Thyroid gland (tissue), 4 donors: ENCODE results near the gene LINGO4. TPM values are rescaled to one million over a fixed set of nuclear protein-coding genes. Genes with fewer than 3 reads are reported as not detected.

Experiments
- DNase-seq, 2 donors: peaks; one replicate each; pipeline ENCODE4 v3.0.0-alpha.2; 2019
- H3K27ac ChIP-seq, 3 donors: fragments of 200-600 bp; sonication (generic); 1 replicate in 2 of 3; 2 replicates in 1 of 3; pipeline ENCODE4 v1.5.1; 2016 to 2019; ENCODE audit warnings: mild to moderate bottlenecking in 1 of 3, moderate library complexity in 1 of 3
- H3K27me3 ChIP-seq: fragments of 200-600 bp; sonication (generic); one replicate; pipeline ENCODE4 v1.5.1; 2019
- H3K36me3 ChIP-seq, 2 donors: fragments of 200-600 bp; sonication (generic); one replicate each; pipeline ENCODE4 v1.5.1; 2016 to 2019
- H3K4me1 ChIP-seq, 2 donors: fragments of 200-600 bp; sonication (generic); one replicate each; pipeline ENCODE4 v1.5.1; 2017 to 2019
- H3K4me3 ChIP-seq, 3 donors: fragments of 200-600 bp; sonication (generic); replicated peaks in 1 of 3; 1 replicate in 2 of 3; 2 replicates in 1 of 3; pipeline ENCODE4 v1.5.1; 2016; ENCODE audit warnings: mild to moderate bottlenecking in 1 of 3
- H3K9me3 ChIP-seq: fragments of 200-600 bp; sonication (generic); one replicate; pipeline ENCODE4 v1.5.1; 2017
- POLR2A ChIP-seq, 2 donors: fragments of 450-650 bp; IDR thresholded peaks; one replicate each; pipeline ENCODE4 v1.6.1; 2017; ENCODE audit warnings: antibody characterized with exemption in 2 of 2, mild to moderate bottlenecking in 2 of 2, moderate library complexity in 1 of 2
- WGBS, 2 donors: methylation state at CpG; one replicate each; pipeline ENCODE4 v1.1.5; 2017; 5-methylcytosine and 5-hydroxymethylcytosine counted together
- intact Hi-C: fragments of 100-400 bp; cut with DNase I; formaldehyde crosslinking; loops from one replicate; pipeline ENCODE4 v1.15.1; 2023
- total RNA-seq, 4 donors: library from RNA; depleted of rRNA; stranded (reverse); fragments of >200 nt; gene quantifications; one replicate each; pipeline ENCODE4 v1.2.3, GENCODE V29; 2016
- TF ChIP-seq, protein P1 (sequence below), 6 experiments: fragments of 200-600 bp in 3 of 6; fragments of 450-650 bp in 3 of 6; sonication (generic) in 3 of 6; IDR thresholded peaks; one replicate each; pipeline ENCODE4 v1.5.1; 2016 to 2019; ENCODE audit warnings: antibody characterized with exemption in 6 of 6, mild to moderate bottlenecking in 2 of 6, inconsistent platforms in 1 of 6, moderate library complexity in 1 of 6

The LINGO4 gene, protein sequence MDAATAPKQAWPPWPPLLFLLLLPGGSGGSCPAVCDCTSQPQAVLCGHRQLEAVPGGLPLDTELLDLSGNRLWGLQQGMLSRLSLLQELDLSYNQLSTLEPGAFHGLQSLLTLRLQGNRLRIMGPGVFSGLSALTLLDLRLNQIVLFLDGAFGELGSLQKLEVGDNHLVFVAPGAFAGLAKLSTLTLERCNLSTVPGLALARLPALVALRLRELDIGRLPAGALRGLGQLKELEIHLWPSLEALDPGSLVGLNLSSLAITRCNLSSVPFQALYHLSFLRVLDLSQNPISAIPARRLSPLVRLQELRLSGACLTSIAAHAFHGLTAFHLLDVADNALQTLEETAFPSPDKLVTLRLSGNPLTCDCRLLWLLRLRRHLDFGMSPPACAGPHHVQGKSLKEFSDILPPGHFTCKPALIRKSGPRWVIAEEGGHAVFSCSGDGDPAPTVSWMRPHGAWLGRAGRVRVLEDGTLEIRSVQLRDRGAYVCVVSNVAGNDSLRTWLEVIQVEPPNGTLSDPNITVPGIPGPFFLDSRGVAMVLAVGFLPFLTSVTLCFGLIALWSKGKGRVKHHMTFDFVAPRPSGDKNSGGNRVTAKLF
- total RNA-seq, result under 1 TPM; 0.13 to 0.63 (median 0.24) TPM

DNA sequence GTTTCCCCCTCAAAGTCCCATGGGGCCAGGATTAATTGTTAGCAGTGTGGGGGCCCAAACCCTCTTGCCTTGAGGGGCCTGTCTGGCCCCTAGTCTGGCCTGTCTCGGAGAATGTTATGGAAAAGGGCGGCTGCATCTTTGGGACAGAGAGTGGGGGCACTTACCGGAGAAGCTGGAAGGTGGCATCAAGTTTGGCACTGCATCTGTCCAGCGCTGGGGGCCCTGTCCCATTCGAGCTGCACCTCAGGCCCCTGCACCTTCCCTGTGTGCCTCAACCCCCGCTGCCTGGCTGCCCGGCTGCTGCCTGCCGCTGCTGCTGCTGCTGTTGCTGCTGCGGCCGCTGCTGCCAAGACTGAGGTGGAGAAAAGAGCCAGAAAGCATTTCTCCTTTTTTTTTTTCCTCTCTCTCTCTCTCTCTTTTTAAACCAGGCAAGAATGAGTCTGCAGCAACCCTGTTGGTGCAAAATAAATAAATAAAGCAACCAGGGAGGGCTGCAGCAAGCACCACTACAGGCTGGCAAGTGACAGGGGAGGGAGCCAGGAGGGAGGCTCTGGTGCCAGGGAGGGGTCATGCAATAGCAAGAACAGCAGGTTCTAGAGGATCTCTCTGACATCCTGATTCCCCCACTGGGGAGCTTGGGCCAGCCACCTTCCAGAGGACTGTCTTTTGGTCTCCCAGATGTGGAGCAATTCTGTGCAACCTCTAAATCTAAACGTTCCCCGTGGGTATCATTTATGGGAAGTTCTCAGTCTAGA lies at the start of gene LINGO4:
TSS of gene LINGO4 (minus strand) at position 354 of the 755 bp plus-strand sequence. CDS start 2,715 bp downstream, outside the sequence.
- no peaks in the 10 kb centered on the region for H3K27me3 ChIP-seq
- TF ChIP-seq, protein P1, sequence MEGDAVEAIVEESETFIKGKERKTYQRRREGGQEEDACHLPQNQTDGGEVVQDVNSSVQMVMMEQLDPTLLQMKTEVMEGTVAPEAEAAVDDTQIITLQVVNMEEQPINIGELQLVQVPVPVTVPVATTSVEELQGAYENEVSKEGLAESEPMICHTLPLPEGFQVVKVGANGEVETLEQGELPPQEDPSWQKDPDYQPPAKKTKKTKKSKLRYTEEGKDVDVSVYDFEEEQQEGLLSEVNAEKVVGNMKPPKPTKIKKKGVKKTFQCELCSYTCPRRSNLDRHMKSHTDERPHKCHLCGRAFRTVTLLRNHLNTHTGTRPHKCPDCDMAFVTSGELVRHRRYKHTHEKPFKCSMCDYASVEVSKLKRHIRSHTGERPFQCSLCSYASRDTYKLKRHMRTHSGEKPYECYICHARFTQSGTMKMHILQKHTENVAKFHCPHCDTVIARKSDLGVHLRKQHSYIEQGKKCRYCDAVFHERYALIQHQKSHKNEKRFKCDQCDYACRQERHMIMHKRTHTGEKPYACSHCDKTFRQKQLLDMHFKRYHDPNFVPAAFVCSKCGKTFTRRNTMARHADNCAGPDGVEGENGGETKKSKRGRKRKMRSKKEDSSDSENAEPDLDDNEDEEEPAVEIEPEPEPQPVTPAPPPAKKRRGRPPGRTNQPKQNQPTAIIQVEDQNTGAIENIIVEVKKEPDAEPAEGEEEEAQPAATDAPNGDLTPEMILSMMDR (IDR thresholded peaks at IDR 0.05), result no peak
- TF ChIP-seq POLR2A (IDR thresholded peaks at IDR 0.05), result no peak

DNA sequence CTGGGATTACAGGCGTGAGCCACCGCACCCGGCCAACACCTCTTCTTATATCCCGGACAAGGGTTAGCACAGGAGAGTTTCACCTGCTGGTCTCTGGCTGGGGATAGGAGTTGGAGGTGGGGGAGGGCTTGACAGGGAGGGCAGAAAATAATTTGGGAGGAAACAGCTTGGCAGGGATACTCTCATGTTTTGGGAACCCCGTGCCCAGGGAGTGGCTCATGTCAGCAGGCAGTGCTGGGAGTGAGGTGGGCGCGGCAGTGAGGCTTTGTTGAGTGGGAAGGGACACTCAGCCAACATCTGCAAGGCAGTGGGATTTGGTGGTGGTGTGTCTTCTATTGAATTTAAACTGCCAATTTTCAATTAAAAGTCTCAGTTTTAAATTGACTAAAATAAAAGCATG lies 49.4 kb upstream of the LINGO4 start:
- Histone ChIP-seq H3K9me3 (no peaks in the 10 kb centered on the region), H3K36me3 (no peaks in the 10 kb centered on the region), H3K27ac (no peak overlapping the region), H3K27me3 (no peaks in the 10 kb centered on the region), H3K4me3 (no peak overlapping the region), H3K4me1 (no peaks in the 10 kb centered on the region)
- TF ChIP-seq, protein P1 (IDR thresholded peaks at IDR 0.05), result no peak
- no peak for TF ChIP-seq POLR2A (IDR thresholded peaks at IDR 0.05)
- DNase-seq, result no peak
- WGBS, 2 donors, result 80 to 89% methylated on average over 7 of the region's 7 CpGs
- intact Hi-C loops, result no loop called here

More for the DNA sequence above, at the start of gene LINGO4:
- H3K9me3 ChIP-seq, result no peaks in the 10 kb centered on the region
- peak; percentile 19 to 45 for DNase-seq
- no peaks in the 10 kb centered on the region for H3K4me1 ChIP-seq
- intact Hi-C loops, result no loop called here
- peaks cover 0 to 5% of the 10 kb centered on the region in 2 donors for H3K36me3 ChIP-seq
- H3K27ac ChIP-seq, result no peak within 1 kb of the TSS
- no peak within 1 kb of the TSS for H3K4me3 ChIP-seq
- 48 to 51% methylated on average over 9 to 12 of the region's 12 CpGs for WGBS, 2 donors

DNA sequence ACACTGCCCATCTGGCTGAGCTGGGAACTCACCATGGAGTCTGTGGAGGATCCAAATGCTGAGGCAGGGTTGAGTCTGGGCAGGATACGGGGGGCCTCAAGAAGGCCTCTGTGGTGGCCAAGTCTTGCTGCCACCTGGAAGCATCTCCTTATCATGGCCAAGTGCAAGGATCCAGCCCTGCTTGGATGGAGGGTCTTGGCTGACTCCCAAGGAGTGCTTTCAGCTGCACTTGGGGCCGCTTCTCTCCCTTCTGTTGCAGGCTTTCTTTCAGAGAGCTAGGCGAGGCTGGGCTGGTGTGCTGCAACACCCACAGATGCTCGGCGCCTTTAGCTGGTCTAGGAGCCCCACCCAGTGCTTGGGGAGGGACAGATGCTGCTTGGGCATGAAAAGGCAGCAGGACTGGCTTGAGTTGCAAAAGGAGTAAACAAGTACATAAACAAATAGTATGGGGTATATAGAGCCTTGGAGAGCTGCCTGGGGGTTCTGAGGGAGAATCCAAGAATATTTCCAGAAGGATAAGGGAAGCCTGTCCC lies 48.3 kb upstream of the LINGO4 start, which contains the start of gene THEM5:
TSS of gene THEM5 (minus strand) at position 302 of the 533 bp plus-strand sequence. CDS start at position 155, 147 bp downstream.
- Histone ChIP-seq H3K27me3 (no peaks in the 10 kb centered on the region), H3K36me3 (no peaks in the 10 kb centered on the region), H3K4me3 (no peak within 1 kb of the TSS), H3K27ac (no peak within 1 kb of the TSS), H3K4me1 (no peaks in the 10 kb centered on the region), H3K9me3 (no peaks in the 10 kb centered on the region)
- TF ChIP-seq, protein P1 (IDR thresholded peaks at IDR 0.05), result no peak
- TF ChIP-seq POLR2A (IDR thresholded peaks at IDR 0.05), result no peak
- DNase-seq, result no peak
- 71 to 77% methylated on average over 5 of the region's 5 CpGs for WGBS, 2 donors
- intact Hi-C loops, result no loop called here

DNA sequence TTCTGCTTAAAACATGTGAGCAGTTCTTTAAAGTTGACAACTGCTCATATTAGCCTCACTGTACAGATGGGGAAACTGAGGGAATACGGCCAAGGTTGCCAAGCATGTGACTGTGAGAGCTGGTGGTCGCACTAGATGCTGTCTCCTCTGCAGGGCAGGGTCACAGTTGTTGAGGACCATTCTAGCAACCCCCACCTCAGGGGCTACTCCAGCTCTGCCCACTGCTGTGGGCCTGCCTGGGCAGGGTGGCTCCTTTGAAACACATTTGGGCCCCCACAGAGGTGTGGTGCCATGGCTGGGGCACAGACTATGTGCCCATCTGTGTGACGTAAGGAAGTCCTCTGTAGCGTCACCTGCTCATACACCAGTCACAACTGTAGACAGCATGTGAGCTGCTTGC lies 47.5 kb upstream of the LINGO4 start:
- Histone ChIP-seq H3K36me3 (no peaks in the 10 kb centered on the region), H3K4me3 (no peak overlapping the region), H3K9me3 (no peaks in the 10 kb centered on the region), H3K27ac (no peak overlapping the region), H3K27me3 (no peaks in the 10 kb centered on the region), H3K4me1 (no peaks in the 10 kb centered on the region)
- WGBS, 2 donors, result 89 to 96% methylated on average over 4 of the region's 4 CpGs
- DNase-seq, result no peak
- intact Hi-C loops, result no loop called here
- TF ChIP-seq, protein P1 (IDR thresholded peaks at IDR 0.05), result no peak
- no peak for TF ChIP-seq POLR2A (IDR thresholded peaks at IDR 0.05)
